Measurements from ENCODE around the gene HSD17B13. TPM values are rescaled to one million over a fixed set of nuclear protein-coding genes. Genes with fewer than 3 reads are reported as not detected.
"Not testable (repeated sequence)": the region's sequence is repeated elsewhere in the genome, so short reads cannot be mapped to it uniquely, and the experiment has no call there.

The HSD17B13 gene
- total RNA-seq, 1 donor from 2014 or later = 4.2 TPM

DNA sequence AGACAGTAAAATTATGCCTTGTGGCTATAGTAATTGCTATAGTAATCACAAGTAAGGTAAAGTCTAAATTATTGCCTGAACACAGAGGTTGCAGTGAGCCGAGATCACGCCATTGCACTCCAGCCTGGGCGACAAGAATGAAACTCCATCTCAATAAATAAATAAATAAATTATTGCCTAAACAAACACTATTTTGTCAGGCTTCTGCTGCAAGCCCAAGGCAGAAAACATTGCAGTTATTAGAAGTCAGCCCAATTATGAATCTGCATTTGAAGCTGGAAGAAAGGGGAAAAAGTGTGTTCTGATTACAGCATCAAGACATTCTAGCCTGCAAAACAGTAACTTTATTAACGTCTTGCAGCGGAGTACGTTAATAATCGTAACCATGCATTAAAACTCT, 17.1 kb downstream of the HSD17B13 start:
- intact Hi-C loops (cut with DNase I) = no loop called here
- no peak overlapping the region for H3K4me3 ChIP-seq
- no peak for ATAC-seq
- H3K4me1 ChIP-seq = no peaks in the 10 kb centered on the region
- H3K27ac ChIP-seq = peak overlapping the region; percentile 70
- TF ChIP-seq, protein P1, sequence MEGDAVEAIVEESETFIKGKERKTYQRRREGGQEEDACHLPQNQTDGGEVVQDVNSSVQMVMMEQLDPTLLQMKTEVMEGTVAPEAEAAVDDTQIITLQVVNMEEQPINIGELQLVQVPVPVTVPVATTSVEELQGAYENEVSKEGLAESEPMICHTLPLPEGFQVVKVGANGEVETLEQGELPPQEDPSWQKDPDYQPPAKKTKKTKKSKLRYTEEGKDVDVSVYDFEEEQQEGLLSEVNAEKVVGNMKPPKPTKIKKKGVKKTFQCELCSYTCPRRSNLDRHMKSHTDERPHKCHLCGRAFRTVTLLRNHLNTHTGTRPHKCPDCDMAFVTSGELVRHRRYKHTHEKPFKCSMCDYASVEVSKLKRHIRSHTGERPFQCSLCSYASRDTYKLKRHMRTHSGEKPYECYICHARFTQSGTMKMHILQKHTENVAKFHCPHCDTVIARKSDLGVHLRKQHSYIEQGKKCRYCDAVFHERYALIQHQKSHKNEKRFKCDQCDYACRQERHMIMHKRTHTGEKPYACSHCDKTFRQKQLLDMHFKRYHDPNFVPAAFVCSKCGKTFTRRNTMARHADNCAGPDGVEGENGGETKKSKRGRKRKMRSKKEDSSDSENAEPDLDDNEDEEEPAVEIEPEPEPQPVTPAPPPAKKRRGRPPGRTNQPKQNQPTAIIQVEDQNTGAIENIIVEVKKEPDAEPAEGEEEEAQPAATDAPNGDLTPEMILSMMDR (IDR thresholded peaks at IDR 0.05) = no peak
- H3K27me3 ChIP-seq (ENCODE audit: low read depth) = no peaks in the 10 kb centered on the region
- peaks cover 4% of the 10 kb centered on the region for H3K36me3 ChIP-seq
- H3K9me3 ChIP-seq = no peaks in the 10 kb centered on the region
- DNase-seq = no peak

DNA sequence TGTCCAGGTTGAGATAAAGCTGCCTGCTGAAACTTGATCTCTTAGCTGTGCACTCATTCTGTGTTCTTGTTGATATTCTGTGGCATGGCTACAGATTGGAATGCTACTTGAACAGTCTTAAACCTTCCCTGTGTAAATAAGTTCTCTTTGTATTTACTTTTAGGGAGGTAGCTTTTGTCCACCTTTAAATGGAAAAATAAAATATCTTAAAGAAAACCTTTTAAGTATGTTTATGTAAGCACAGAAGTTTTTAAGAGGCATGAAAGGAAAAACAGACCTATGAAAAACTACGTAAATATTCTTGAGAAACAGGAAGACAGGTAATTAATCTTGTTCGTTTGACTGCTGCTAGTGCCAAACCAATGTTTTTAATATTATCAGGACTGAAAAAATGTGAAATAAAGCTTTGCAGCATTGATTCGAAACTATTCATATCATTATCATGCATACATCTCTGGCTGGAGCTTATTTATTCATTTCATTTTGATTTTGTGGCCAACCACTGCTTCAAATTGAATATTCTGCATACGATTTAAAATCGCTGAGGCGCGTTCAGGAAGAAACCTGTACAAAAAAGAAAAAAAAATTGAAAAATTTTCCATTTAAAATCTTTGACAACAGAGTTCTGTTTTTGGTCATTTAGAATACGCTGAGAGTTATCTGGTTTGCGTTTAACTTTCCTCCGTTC, 17.8 kb downstream of the HSD17B13 start:
- Histone ChIP-seq H3K4me1 (no peaks in the 10 kb centered on the region), H3K36me3 (peaks cover 3% of the 10 kb centered on the region), H3K4me3 (no peak overlapping the region), H3K9me3 (no peaks in the 10 kb centered on the region), H3K27ac (peak overlapping the region; percentile 70), H3K27me3 (ENCODE audit: low read depth) (no peaks in the 10 kb centered on the region)
- peak; percentile 94 to 96 for ATAC-seq
- TF ChIP-seq, protein P1 (IDR thresholded peaks at IDR 0.05) = no peak
- intact Hi-C loops (cut with DNase I) = no loop called here
- DNase-seq = no peak

DNA sequence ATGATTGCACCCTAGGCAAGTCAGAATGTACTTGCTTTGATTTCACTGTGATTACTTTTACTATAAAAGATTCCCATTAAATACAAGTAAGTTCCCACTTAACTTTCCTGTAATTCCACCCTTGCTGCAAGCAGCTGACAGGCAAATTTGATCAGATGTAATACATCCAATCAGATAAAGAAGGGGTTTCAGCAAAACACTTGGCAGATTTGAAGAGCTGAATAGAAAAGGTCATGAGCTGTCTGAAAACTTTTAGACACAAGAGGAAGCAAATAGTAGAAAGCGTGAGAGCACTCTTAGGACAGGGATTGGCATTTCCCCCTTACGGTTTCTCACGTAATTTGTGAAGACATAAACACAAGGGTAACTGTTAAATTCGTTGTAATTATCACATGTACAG, 22.8 kb downstream of the HSD17B13 start:
- no peaks in the 10 kb centered on the region for H3K27me3 ChIP-seq (ENCODE audit: low read depth)
- no peaks in the 10 kb centered on the region for H3K36me3 ChIP-seq
- no peak overlapping the region for H3K4me3 ChIP-seq
- H3K9me3 ChIP-seq = no peaks in the 10 kb centered on the region
- intact Hi-C loops (cut with DNase I) = no loop called here
- TF ChIP-seq, protein P1 (IDR thresholded peaks at IDR 0.05) = no peak
- ATAC-seq (peak; percentile 59 to 66), DNase-seq (no peak)
- H3K27ac ChIP-seq = no peak overlapping the region
- no peaks in the 10 kb centered on the region for H3K4me1 ChIP-seq

DNA sequence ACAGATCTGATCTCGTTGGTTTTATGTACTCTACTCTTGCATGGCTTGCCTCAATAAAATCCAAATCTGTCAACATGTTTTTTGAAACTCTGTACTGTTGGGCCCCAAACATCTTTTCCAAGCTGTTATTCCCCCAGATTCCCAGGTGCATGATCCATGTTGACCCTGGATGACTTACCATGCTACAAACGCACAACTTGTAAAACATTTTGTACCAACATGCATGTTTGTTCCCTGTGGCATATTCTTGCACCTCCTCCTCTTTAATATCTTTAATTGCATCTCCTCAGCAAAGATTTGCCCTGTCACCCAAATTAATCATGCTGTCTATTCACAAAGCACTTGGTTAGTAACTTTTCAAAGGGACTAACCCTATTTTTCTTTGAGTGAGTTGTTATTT, 24.3 kb downstream of the HSD17B13 start:
- ATAC-seq = no peak
- intact Hi-C loops (cut with DNase I) = no loop called here

DNA sequence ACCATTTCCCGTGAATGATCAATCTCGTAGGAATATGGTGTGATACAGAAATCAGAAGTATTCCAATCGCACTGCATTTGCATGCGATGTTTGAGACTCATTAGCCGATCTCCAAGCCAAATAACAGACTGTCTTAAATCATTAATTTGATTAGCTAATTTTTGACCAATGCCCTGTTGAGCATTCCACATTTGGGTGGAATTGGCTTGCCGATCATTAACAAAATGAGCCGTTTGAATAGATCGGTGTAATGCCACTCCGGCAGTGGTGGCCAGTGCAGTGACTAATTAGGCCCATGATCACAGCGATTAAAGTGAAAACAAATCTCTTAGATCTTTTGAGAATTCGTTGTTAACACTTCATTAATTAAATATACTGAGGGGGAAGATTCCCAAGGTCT, 27.8 kb downstream of the HSD17B13 start:
- H3K4me1 ChIP-seq; DNase-seq; ATAC-seq; H3K9me3 ChIP-seq; H3K27me3 ChIP-seq (ENCODE audit: low read depth); H3K27ac ChIP-seq; H3K36me3 ChIP-seq; H3K4me3 ChIP-seq; intact Hi-C loops (cut with DNase I): not testable (repeated sequence)

More for the DNA sequence above, 24.3 kb downstream of the HSD17B13 start:
- no peaks in the 10 kb centered on the region for H3K36me3 ChIP-seq
- H3K27me3 ChIP-seq (ENCODE audit: low read depth) = no peaks in the 10 kb centered on the region
- no peak overlapping the region for H3K4me3 ChIP-seq
- H3K9me3 ChIP-seq = peaks cover 7% of the 10 kb centered on the region
- DNase-seq = no peak
- no peak overlapping the region for H3K27ac ChIP-seq
- no peaks in the 10 kb centered on the region for H3K4me1 ChIP-seq
- TF ChIP-seq, protein P1 (IDR thresholded peaks at IDR 0.05) = no peak

DNA sequence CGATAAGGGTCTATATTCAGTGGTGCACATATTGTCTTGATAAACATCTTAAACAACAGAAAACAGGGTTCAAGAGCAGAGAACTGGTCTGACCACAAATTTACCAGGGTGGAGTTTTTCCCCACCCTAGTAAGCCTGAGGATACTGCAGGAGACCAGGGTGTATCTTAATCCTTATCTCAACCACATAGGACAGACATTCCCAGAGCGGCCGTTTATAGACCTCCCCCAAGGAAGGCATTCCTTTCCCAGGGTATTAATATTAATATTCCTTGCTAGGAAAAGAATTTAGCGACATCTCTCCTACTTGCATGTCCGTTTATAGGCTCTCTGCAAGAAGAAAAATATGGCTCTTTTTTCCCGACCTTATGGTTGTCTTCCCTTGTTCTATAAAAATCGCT, 28.8 kb downstream of the HSD17B13 start:
- H3K4me1 ChIP-seq; H3K9me3 ChIP-seq; intact Hi-C loops (cut with DNase I); ATAC-seq; H3K27ac ChIP-seq; H3K27me3 ChIP-seq (ENCODE audit: low read depth); H3K4me3 ChIP-seq; DNase-seq; H3K36me3 ChIP-seq: not testable (repeated sequence)

Measured in lower lobe of right lung (tissue), 2 donors.